ENCODE results near the gene HSD17B2.

HSD17B2 gene

GRCh38 chr16:82067042-82067803 is 32.2 kb downstream of the HSD17B2 start:
- no peak overlapping the region for H3K4me3 Mint-ChIP-seq
- CTCF ChIA-PET = no interaction called here
- H3K27ac Mint-ChIP-seq = no peak overlapping the region
- H3K9me3 Mint-ChIP-seq = no peaks in the 10 kb centered on the region
- H3K36me3 Mint-ChIP-seq = no peaks in the 10 kb centered on the region
- no peaks in the 10 kb centered on the region for H3K4me1 Mint-ChIP-seq
- DNase-seq = no peak
- H3K27me3 Mint-ChIP-seq = peaks cover 13% of the 10 kb centered on the region

DNA sequence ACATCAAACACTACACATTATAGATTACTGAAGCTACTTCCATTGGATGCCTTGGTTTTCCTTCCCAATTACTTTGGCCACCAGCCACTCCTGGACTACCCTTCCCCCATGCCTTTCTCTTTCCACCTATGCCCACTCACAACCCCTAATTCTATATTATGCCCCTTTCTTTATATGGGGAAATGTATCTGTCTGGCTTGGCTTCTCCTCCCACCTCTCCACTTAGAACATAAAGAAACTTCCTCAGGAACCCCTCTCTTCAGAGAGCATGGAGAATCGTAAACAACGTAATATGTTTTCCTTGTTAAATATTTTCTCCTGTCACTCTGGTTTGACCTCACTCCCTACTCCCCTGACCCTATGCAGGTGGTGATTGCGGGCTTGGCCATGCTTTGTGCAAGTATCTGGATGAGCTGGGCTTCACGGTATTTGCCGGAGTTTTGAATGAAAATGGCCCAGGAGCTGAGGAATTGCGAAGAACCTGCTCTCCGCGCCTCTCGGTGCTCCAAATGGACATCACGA is 32.8 kb downstream of the HSD17B2 start:
- Mint-ChIP-seq H3K9me3 (no peaks in the 10 kb centered on the region), H3K27me3 (peaks cover 13% of the 10 kb centered on the region), H3K4me3 (no peak overlapping the region), H3K36me3 (no peaks in the 10 kb centered on the region), H3K4me1 (no peaks in the 10 kb centered on the region), H3K27ac (no peak overlapping the region)
- CTCF ChIA-PET = no interaction called here
- DNase-seq = no peak

DNA sequence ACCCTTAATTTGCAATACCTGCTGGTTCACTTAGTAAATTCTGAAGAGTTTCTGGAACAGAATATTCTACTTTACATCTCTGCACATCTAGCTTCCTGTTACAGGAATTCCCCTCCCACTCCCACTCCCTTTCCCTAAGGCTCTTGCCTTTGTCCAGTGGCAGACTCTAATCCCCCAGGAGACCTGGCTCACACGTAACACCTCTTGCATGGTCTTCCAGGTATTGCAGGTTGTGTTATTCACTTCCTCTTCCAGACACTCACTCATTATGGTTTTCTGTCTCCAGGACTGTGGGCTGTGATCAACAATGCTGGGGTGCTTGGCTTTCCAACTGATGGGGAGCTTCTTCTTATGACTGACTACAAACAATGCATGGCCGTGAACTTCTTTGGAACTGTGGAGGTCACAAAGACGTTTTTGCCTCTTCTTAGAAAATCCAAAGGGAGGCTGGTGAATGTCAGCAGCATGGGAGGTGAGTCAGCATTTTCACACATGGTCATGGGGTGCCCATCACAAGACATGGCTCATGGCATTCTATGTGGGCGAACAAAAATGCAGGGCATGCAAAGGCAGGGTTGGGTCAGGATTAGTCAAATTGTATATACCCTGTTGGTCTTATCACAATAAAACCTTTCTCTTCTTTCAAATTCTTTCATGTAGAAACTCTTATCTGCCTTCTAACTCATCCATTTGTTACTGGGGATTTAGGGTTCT is 35.8 kb downstream of the HSD17B2 start:
- no peak overlapping the region for H3K4me3 Mint-ChIP-seq
- CTCF ChIA-PET = no interaction called here
- no peak for DNase-seq
- no peaks in the 10 kb centered on the region for H3K9me3 Mint-ChIP-seq
- no peaks in the 10 kb centered on the region for H3K4me1 Mint-ChIP-seq
- no peak overlapping the region for H3K27ac Mint-ChIP-seq
- no peaks in the 10 kb centered on the region for H3K36me3 Mint-ChIP-seq
- H3K27me3 Mint-ChIP-seq = peaks cover 4% of the 10 kb centered on the region

- H3K9me3 Mint-ChIP-seq = no peaks in the 10 kb centered on the region
- no peak for DNase-seq
- CTCF ChIA-PET = no interaction called here
- no peaks in the 10 kb centered on the region for H3K4me1 Mint-ChIP-seq
- no peak overlapping the region for H3K27ac Mint-ChIP-seq
- no peak overlapping the region for H3K4me3 Mint-ChIP-seq
- no peaks in the 10 kb centered on the region for H3K36me3 Mint-ChIP-seq
- peaks cover 4% of the 10 kb centered on the region for H3K27me3 Mint-ChIP-seq
Measured at GRCh38 chr16:82071421-82071820, 36.4 kb downstream of the HSD17B2 start.

GRCh38 chr16:82072313-82072712 is 37.3 kb downstream of the HSD17B2 start:
- Mint-ChIP-seq H3K4me1 (no peaks in the 10 kb centered on the region), H3K9me3 (no peaks in the 10 kb centered on the region), H3K27me3 (peaks cover 4% of the 10 kb centered on the region), H3K36me3 (no peaks in the 10 kb centered on the region), H3K4me3 (no peak overlapping the region), H3K27ac (no peak overlapping the region)
- CTCF ChIA-PET = no interaction called here
- DNase-seq = no peak

- no peaks in the 10 kb centered on the region for H3K36me3 Mint-ChIP-seq
- H3K27ac Mint-ChIP-seq = no peak overlapping the region
- no peaks in the 10 kb centered on the region for H3K4me1 Mint-ChIP-seq
- CTCF ChIA-PET = no interaction called here
- H3K27me3 Mint-ChIP-seq = peaks cover 10% of the 10 kb centered on the region
- DNase-seq = no peak
- H3K9me3 Mint-ChIP-seq = no peaks in the 10 kb centered on the region
- H3K4me3 Mint-ChIP-seq = no peak overlapping the region
Measured at GRCh38 chr16:82074019-82074558, 39.0 kb downstream of the HSD17B2 start.

GRCh38 chr16:82078125-82078524 is 43.1 kb downstream of the HSD17B2 start:
- CTCF ChIA-PET = no interaction called here
- Mint-ChIP-seq H3K4me3 (no peak overlapping the region), H3K9me3 (no peaks in the 10 kb centered on the region), H3K27me3 (peaks cover 14% of the 10 kb centered on the region), H3K4me1 (peaks cover 4% of the 10 kb centered on the region), H3K36me3 (no peaks in the 10 kb centered on the region), H3K27ac (no peak overlapping the region)
- no peak for DNase-seq

- CTCF ChIA-PET = no interaction called here
- Mint-ChIP-seq H3K27me3 (peaks cover 14% of the 10 kb centered on the region), H3K9me3 (no peaks in the 10 kb centered on the region)
Measured at GRCh38 chr16:82079892-82080291, 44.8 kb downstream of the HSD17B2 start.

GRCh38 chr16:82081264-82081663 is 46.2 kb downstream of the HSD17B2 start:
- H3K36me3 Mint-ChIP-seq = no peaks in the 10 kb centered on the region
- no peak overlapping the region for H3K4me3 Mint-ChIP-seq
- no peaks in the 10 kb centered on the region for H3K9me3 Mint-ChIP-seq
- H3K27ac Mint-ChIP-seq = no peak overlapping the region
- H3K27me3 Mint-ChIP-seq = peaks cover 21% of the 10 kb centered on the region
- peaks cover 4% of the 10 kb centered on the region for H3K4me1 Mint-ChIP-seq
- CTCF ChIA-PET = no interaction called here
- no peak for DNase-seq

More at GRCh38 chr16:82079892-82080291, 44.8 kb downstream of the HSD17B2 start:
- no peak for DNase-seq
- H3K27ac Mint-ChIP-seq = no peak overlapping the region
- no peak overlapping the region for H3K4me3 Mint-ChIP-seq
- H3K36me3 Mint-ChIP-seq = no peaks in the 10 kb centered on the region
- peaks cover 4% of the 10 kb centered on the region for H3K4me1 Mint-ChIP-seq

DNA sequence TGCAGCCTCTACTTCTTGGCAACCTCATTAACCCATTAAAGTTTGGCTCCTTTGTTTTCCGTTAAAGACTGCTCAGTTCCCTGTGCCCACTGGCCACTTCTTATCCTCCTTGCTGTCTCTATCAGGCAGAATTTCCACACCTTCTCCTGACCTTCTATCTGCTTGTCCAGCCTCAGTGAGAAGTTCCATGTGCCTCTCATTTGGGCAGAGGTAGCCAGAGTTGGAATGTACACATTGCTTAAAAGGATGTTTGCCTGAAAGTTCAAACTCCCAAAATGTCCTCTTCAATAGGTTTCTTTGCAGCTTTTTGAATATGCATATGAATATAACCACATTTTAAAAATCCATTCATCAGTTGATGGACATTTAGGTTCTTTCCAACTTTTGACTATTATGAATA is 47.0 kb downstream of the HSD17B2 start:
- Mint-ChIP-seq H3K36me3 (no peaks in the 10 kb centered on the region), H3K27ac (no peak overlapping the region), H3K27me3 (peaks cover 21% of the 10 kb centered on the region), H3K4me1 (peaks cover 4% of the 10 kb centered on the region), H3K9me3 (no peaks in the 10 kb centered on the region), H3K4me3 (no peak overlapping the region)
- no peak for DNase-seq
- CTCF ChIA-PET = no interaction called here

GRCh38 chr16:82082543-82083244 is 47.6 kb downstream of the HSD17B2 start:
- no peak for DNase-seq
- no peaks in the 10 kb centered on the region for H3K36me3 Mint-ChIP-seq
- no peak overlapping the region for H3K4me3 Mint-ChIP-seq
- CTCF ChIA-PET = interaction anchor here (0.6 kb wide), 1 partner anchor 23 kb away, joined by 4 read pairs; no protein-coding TSS in a partner anchor
- H3K27ac Mint-ChIP-seq = no peak overlapping the region
- H3K9me3 Mint-ChIP-seq = no peaks in the 10 kb centered on the region
- peaks cover 20% of the 10 kb centered on the region for H3K27me3 Mint-ChIP-seq
- H3K4me1 Mint-ChIP-seq = peaks cover 4% of the 10 kb centered on the region

GRCh38 chr16:82083710-82084353 is 48.8 kb downstream of the HSD17B2 start:
- H3K4me3 Mint-ChIP-seq = no peak overlapping the region
- peaks cover 21% of the 10 kb centered on the region for H3K27me3 Mint-ChIP-seq
- H3K27ac Mint-ChIP-seq = no peak overlapping the region
- CTCF ChIA-PET = no interaction called here
- H3K4me1 Mint-ChIP-seq = peaks cover 4% of the 10 kb centered on the region
- DNase-seq = no peak
- H3K36me3 Mint-ChIP-seq = no peaks in the 10 kb centered on the region
- no peaks in the 10 kb centered on the region for H3K9me3 Mint-ChIP-seq

DNA sequence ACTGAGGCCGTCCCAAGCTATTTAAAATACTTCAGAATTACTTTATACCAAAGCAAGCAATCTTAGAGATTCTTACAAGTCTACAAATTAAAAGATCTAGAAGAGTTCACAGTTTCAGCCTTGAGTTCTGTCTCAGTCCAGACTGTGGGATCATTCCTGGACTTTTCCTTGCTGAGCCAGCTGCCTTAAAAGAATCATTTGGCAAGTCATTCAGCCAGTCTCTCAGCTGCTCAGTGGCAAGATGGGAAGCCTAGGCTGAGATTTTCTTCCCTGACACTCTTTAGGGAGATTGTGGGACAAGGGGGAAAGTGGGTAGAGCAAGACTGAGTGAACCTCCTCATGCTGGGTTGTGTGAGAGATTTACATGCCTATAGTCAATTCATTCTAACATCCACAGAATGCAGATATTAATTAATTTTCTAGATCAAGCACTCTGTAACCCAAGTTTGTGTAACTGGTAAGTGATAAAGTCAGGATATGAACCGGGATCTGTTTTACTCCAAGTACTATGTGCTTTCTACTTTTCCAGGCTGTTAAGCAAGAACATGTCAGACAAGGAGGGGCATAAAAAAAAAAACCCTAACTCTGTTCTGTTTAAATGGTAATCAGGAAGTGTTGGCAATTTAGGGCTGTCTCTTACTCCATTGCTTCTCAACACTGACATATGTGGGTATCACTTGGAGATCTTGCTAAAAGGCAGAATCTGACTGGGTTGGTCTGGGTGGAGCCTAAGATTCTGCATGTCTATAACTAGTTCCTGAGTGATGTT is 50.1 kb downstream of the HSD17B2 start:
- DNase-seq = no peak
- H3K27ac Mint-ChIP-seq = no peak overlapping the region
- CTCF ChIA-PET = no interaction called here
- no peaks in the 10 kb centered on the region for H3K9me3 Mint-ChIP-seq
- H3K36me3 Mint-ChIP-seq = no peaks in the 10 kb centered on the region
- H3K4me3 Mint-ChIP-seq = no peak overlapping the region
- peaks cover 4% of the 10 kb centered on the region for H3K4me1 Mint-ChIP-seq
- peaks cover 25% of the 10 kb centered on the region for H3K27me3 Mint-ChIP-seq

Measured in activated naive CD4-positive, alpha-beta T cell treated with anti-CD3 and anti-CD28 coated beads, Interleukin-2, amount 10 ng/mL, durations not matched to agents 7 days and 5 days (primary cell).